SK-N-SH (cell line): Measurements from ENCODE around the gene PTGR3. TPM values are rescaled to one million over a fixed set of nuclear protein-coding genes. Genes with fewer than 3 reads are reported as not detected.

ENCODE experiments used
- CHD2 ChIP-seq: fragments of 150-350 bp; IDR thresholded peaks from 2 replicates; pipeline ENCODE4 v1.6.1; 2018; ENCODE audit warnings: low read length; ENCODE audit not compliant: partially characterized antibody
- EZH2phosphoT487 ChIP-seq: fragments of 200-600 bp; sonication (generic); IDR thresholded peaks from 2 replicates; pipeline ENCODE4 v1.6.1; 2017; ENCODE audit warnings: low read depth, mixed run types, mild to moderate bottlenecking, antibody characterized with exemption, moderate library complexity, borderline replicate concordance
- FOXM1 ChIP-seq: IDR thresholded peaks from 2 replicates; pipeline ENCODE4 v1.4.0; 2012; ENCODE audit warnings: low read depth, mild to moderate bottlenecking
- GATA2 ChIP-seq: sonication (generic); formaldehyde crosslinking; IDR thresholded peaks from 2 replicates; pipeline ENCODE4 v1.5.0; 2020; ENCODE audit warnings: mild to moderate bottlenecking, missing genetic modification reagents
- MEF2A ChIP-seq: IDR thresholded peaks from 2 replicates; pipeline ENCODE4 v1.4.0; 2012; ENCODE audit warnings: low read depth, borderline replicate concordance
- MXI1 ChIP-seq: IDR thresholded peaks from 2 replicates; pipeline ENCODE4 v1.6.1; 2012; ENCODE audit warnings: mild to moderate bottlenecking, low read depth, low read length, improper control_type of control experiment
- RCOR1 ChIP-seq: fragments of 150-350 bp; IDR thresholded peaks from 2 replicates; pipeline ENCODE4 v1.6.1; 2017; ENCODE audit warnings: antibody characterized with exemption, low read length
- REST ChIP-seq: IDR thresholded peaks from 2 replicates; pipeline ENCODE4 v1.6.1; 2012; ENCODE audit warnings: mild to moderate bottlenecking, low read depth, low read length, moderate library complexity
- RFX5 ChIP-seq: IDR thresholded peaks from 2 replicates; pipeline ENCODE4 v1.6.1; 2012; ENCODE audit warnings: mild to moderate bottlenecking, improper control_type of control experiment, low read length
- RXRA ChIP-seq: IDR thresholded peaks from 2 replicates; pipeline ENCODE4 v1.4.0; 2012; ENCODE audit warnings: low read depth, mild to moderate bottlenecking, borderline replicate concordance
- TAF1 ChIP-seq: IDR thresholded peaks from 2 replicates; pipeline ENCODE4 v1.6.1; 2012; ENCODE audit warnings: low read depth, mild to moderate bottlenecking, low read length, moderate library complexity, borderline replicate concordance
- TCF12 ChIP-seq: IDR thresholded peaks from 2 replicates; pipeline ENCODE4 v1.4.0; 2012
- TEAD4 ChIP-seq: IDR thresholded peaks from 2 replicates; pipeline ENCODE4 v1.4.0; 2012; ENCODE audit warnings: mild to moderate bottlenecking, borderline replicate concordance; ENCODE audit not compliant: insufficient read depth
- YY1 ChIP-seq: IDR thresholded peaks from 2 replicates; pipeline ENCODE4 v1.4.0; 2012; ENCODE audit warnings: low read depth, mild to moderate bottlenecking
- polyA plus RNA-seq, 3 experiments: library from polyadenylated mRNA; depleted of rRNA; stranded (reverse); fragments of >200 nt; gene quantifications; 2 replicates each; pipeline ENCODE4 v1.2.3, GENCODE V29; 2012
- TF ChIP-seq, protein P1 (sequence below): fragments of 200-600 bp; sonication (generic); IDR thresholded peaks from 2 replicates; pipeline ENCODE4 v1.6.1; 2017; ENCODE audit warnings: antibody characterized with exemption, mild to moderate bottlenecking, moderate library complexity
- TF ChIP-seq, protein P2 (sequence below): IDR thresholded peaks from 2 replicates; pipeline ENCODE4; 2012

PTGR3 gene
- polyA plus RNA-seq, 1 of the 3 experiments (the other 2 are of a cell fraction): 20.7 TPM

DNA sequence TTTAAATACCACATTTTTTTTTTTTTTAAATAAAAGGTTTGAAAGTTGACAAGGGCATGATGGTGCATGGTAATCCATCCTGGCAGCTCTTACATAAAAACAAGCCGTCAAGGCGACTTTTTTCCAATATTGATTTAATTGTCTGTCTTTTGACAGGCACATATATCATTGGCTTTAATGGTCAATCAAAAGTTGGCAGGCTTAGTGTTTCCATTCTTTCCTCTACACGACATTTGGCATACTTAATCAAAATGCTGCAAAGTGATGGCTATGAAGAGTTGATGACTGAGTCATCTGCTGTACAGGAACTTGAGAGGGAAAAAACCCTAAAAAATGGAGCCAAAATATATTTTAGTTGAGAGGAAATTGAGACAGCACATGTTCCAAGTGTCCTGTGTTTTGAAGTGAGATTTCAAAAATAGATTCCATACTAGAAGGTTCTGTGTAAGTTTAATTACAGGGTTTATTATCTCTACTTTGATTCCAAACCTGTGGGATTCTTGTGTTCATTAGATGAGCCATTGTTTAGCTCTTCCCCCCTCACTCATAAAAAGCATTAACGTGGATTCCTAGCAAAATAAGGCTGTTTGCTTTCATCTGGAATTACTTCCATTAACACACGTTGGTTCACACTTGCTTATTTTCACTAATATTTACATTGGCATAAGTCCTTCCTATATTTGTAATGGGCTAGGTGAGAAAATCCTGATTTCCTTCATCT, 4.8 kb upstream of the PTGR3 start (continued):
- TF ChIP-seq TEAD4: no peak
- no peak for TF ChIP-seq CHD2
- TF ChIP-seq RFX5: no peak
- no peak for TF ChIP-seq REST
- TF ChIP-seq MEF2A: no peak
- TF ChIP-seq TCF12: peak; percentile 45; the same call in 1 of the 2 replicates
- TF ChIP-seq RXRA: no peak
- no peak for TF ChIP-seq TAF1
- TF ChIP-seq, protein P1, sequence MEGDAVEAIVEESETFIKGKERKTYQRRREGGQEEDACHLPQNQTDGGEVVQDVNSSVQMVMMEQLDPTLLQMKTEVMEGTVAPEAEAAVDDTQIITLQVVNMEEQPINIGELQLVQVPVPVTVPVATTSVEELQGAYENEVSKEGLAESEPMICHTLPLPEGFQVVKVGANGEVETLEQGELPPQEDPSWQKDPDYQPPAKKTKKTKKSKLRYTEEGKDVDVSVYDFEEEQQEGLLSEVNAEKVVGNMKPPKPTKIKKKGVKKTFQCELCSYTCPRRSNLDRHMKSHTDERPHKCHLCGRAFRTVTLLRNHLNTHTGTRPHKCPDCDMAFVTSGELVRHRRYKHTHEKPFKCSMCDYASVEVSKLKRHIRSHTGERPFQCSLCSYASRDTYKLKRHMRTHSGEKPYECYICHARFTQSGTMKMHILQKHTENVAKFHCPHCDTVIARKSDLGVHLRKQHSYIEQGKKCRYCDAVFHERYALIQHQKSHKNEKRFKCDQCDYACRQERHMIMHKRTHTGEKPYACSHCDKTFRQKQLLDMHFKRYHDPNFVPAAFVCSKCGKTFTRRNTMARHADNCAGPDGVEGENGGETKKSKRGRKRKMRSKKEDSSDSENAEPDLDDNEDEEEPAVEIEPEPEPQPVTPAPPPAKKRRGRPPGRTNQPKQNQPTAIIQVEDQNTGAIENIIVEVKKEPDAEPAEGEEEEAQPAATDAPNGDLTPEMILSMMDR: no peak
- no peak for TF ChIP-seq FOXM1
- no peak for TF ChIP-seq MXI1
- no peak for TF ChIP-seq YY1
- TF ChIP-seq, protein P2, sequence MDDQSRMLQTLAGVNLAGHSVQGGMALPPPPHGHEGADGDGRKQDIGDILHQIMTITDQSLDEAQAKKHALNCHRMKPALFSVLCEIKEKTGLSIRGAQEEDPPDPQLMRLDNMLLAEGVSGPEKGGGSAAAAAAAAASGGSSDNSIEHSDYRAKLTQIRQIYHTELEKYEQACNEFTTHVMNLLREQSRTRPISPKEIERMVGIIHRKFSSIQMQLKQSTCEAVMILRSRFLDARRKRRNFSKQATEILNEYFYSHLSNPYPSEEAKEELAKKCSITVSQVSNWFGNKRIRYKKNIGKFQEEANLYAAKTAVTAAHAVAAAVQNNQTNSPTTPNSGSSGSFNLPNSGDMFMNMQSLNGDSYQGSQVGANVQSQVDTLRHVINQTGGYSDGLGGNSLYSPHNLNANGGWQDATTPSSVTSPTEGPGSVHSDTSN: peak; percentile 86
- no peak for TF ChIP-seq RCOR1
- TF ChIP-seq GATA2 (CRISPR knock-in tag): no peak
- no peak for TF ChIP-seq EZH2phosphoT487
